Stimulated activated CD4-positive, alpha-beta T cell treated with anti-CD3 and anti-CD28 coated beads, TNF-alpha, amount 100 ng/mL, for 24 hours (primary cell): ENCODE measurements around the gene HYAL2.
"Not testable (repeated sequence)": the region's sequence is repeated elsewhere in the genome, so short reads cannot be mapped to it uniquely, and the experiment has no call there.

Source experiments
- DNase-seq, 3 experiments: peaks; one replicate each; pipeline ENCODE4 v3.0.0-alpha.2; 2020; ENCODE audit warnings: low read depth in 3 of 3

The HYAL2 gene

DNA sequence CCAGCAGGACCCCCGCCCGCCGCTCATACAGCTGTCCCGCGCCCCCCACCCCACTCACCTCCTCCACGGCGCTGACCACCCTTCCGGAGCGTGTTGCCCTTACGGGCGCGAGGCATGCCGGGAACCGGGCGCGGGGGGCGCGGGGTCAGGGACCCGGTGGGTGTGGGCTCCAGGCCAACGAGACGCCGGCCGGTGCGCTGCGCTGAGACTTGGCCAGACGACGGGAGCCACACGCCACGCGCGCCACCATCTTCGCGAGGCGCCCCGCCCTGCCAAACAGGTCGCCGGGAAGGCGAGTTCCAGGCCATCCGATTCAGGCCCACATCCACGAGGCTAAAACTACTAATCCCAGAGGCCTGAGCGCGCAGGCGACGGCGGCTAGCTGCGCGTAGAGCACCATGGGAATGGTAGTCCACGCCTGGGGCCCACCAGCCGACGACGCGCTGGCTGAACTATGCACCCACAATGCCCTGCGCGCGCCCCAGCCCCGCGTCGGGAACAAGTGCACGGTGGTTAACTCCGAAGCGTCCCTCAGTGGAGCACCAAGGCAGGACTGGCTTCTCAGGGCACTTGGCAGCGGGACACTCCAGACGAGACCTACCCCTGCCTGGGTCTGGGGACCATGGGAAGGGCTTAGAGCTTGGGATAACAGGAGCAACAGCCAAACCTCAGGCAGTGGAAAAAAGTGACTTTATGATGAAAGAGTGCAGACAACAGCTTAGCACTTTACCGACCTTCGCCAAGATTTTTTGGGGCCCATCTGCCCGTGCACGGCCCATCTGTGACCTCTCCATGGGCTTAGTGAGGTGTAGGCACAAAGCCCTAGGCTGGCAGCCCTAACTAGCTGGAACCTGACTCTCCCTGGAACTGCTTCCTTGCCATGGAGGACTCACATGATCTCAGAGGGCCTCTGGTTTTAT is 30.1 kb downstream of the HYAL2 start, which contains the start of gene IFRD2:
TSS of gene IFRD2 (minus strand) at position 271 of the 920 bp plus-strand sequence. CDS start at position 116, 155 bp downstream.
- peak; percentile 91 to 97 (median 91) for DNase-seq

DNA sequence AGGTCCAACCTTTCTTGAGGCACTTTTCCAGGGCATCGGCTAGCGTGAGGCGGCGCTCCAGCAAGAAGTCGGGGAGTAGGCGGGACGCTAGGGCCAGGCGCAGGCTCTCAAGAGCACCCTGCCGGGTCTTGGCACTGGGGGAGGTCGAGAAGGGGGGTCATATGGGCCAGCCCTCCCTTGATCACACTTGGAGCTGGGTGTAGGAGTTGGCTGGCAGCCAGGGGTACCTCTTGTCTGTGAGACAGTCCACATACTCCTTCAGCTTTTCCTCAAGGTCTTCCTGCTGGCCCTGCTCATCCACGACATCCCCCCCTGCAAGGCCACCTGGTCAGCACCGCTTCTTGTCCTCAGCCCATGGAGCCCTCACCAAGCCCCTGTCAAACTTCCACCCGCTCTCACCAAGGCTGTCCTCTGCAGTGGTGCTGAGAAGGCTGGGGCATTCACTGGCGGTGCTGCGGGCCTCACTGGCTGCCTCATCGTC is 32.3 kb downstream of the HYAL2 start:
- no peak for DNase-seq

DNA sequence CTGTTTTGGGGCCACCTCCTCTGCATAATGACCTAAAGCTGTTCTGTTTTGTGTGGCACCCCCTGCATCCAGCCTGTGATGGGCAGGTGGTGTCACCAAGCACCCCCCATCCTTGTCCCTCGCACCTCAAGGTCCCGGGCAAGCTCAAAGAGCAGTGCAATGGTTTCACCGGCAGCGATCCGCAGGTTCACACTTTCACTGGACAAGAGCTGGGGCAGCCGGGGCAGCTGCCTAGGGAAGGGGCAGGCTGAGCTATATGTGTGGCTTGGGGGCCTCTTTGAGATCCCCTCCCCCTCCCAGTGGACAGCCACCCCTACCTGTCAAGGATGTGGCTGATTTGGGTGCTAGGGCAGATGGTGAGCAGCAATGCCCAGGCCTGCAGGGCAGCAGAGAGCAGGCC is 33.4 kb downstream of the HYAL2 start:
- no peak for DNase-seq

DNA sequence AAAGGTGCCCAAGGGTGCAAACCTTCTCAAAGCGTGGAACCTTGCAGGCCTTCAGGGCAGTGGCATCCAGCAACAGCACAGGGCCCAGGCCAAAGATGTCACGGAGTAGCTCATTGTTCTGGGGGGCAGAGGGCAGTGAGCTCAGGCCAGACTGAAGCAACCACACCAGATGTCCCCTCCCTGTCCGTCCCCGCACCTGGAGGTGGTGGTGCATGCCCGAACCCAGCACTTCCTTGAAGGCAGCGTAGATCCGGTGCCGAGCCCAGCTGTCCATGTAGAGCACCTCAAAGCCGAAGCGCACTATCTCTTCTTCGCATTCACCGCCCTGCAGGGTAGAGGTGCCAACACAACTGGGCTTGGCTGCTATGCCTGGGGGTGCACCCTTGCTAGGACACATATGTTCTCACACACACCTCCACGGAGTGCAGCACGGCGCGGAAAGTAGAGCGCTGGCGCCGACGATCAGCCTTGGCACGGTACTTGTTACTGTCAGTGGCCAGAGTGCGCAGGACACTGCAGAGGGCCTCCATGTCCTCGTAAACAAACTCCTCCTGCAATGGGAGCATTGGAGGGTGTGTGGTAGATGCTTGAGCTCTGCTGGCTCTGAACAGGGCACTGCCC is 34.0 kb downstream of the HYAL2 start:
- DNase-seq: no peak

DNA sequence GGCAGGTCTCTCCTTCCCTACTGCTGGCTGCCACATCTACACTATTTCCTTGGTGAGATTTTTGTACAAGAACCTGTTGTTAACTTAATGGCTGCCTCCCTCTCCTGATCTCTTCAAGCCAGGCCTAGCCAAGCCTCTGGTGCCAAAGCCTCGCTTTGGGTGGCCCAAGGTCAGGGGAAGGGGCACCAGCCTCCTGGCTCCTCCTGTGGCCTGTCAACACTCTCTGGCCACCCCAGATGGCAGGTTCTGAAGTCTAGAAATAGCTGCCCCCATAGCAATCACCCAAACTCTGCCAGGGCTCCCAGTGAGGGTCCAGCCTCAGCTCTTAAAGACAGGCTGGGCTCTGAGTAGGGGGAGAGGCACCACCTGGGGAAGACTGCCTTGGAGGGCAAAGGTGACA is 35.3 kb downstream of the HYAL2 start:
- no peak for DNase-seq

DNA sequence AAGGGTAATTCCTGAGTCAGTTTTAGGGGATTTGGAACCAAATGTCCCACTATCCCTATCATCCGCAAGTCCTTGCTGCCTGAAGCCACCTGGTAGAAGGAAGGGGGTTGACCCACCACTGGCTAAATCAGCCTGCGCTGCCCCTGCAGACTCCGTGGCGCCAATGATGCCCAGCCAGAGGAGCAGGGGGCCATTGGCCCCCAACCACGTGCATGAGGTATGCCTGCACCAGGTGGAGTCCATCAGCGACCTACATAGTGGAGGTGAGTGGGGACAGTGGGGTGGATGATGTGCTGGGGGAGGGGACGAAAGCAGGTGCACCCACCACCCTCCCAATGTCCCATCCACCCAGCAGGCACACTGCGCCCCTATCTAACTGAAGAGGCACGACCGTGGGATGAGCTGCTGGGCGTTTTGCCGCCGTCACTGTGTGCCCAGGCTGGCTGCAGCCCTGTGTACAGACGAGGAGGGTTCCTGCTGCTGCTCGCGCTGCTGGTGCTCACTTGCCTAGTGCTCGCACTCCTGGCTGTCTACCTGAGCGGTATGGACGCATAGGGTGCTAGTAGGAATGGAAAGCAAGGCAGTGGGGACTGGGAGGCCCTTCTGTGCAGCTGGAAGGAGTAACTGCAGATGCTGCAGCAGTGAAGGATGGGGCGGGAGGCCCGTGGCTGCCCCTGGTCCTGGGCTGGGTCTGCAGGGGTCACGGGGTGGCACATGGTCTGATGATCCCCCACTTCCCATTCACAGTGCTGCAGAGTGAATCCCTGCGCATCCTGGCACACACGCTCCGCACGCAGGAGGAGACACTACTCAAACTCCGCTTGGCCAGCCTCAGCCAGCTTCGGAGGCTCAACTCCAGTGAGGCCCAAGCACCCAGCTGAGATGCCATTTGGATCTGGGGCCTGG is 36.0 kb downstream of the HYAL2 start:
- no peak for DNase-seq

DNA sequence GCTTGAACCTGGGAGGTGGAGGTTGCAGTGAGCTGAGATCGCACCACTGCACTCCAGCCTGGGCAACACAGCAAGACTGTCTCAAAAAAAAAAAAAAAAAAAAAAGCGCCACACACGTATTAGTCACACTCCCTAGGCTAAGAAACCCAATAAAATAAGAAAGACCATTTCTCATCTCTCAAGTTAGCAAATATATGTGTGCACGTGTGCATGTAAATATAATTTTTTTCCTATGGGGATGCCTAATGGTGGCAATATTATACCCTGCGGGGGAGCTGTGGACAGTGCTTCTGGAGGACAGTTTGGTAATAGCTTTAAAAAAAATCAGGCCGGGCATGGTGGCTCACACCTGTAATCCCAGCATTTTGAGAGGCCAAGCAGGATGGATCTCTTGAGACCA is 38.4 kb downstream of the HYAL2 start:
- not testable (repeated sequence) for DNase-seq

DNA sequence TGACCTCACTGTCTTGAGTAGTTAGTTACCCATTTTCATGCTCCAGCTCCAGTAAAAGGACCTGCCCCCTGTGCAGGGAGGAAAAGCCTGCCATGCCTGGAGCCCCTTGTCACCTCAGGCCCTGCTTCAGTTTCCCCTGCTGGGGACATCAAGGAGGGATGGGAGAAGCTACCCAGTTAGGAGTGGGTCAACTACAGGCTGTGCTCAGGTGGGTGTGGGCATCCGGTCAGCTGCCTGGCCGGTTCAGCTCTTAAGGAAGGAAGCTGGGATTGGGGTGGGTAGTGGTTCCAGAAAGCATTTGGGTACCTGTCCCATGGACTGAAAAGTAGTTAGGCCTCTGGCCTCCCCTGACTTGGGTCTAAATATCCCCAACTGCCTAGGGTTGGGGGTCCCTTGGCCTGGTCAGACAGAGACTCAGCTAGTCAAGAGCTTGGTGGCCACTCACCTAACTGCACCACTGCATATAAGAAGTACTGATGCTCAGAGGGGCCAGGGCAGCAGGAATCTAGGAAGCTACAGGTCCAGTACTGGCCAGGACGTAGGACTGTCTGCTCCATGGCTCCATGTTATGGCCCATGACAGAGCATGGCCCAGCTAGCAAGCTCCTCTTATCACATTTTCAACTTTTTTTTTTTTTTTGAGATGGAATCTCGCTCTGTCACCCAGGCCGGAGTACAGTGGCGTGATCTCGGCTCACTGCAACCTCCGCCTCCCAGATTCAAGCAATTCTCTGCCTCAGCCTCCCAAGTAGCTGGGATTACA is 43.1 kb downstream of the HYAL2 start:
- no peak for DNase-seq

DNA sequence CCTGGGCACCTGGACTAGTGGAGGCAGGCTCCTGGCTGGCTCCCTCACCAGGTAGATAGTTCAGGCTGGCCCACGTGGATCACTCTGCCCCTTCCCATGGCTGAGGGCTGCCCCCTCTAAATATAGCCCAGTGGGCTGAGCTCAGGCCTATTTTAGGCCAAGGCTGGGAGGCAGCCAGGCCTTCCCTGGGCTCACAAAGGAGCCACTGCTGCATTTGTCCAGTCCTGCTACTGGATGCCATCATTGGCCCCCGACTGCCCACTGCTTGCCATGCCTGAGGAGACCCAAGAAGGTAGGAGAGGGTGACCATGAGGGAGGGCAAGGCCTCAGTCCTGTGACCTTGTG is 43.7 kb downstream of the HYAL2 start, which contains the start of gene LSMEM2:
TSS of gene LSMEM2 (plus strand) at position 208 of the 345 bp plus-strand sequence. CDS start at position 235, 27 bp downstream.
- no peak for DNase-seq

DNA sequence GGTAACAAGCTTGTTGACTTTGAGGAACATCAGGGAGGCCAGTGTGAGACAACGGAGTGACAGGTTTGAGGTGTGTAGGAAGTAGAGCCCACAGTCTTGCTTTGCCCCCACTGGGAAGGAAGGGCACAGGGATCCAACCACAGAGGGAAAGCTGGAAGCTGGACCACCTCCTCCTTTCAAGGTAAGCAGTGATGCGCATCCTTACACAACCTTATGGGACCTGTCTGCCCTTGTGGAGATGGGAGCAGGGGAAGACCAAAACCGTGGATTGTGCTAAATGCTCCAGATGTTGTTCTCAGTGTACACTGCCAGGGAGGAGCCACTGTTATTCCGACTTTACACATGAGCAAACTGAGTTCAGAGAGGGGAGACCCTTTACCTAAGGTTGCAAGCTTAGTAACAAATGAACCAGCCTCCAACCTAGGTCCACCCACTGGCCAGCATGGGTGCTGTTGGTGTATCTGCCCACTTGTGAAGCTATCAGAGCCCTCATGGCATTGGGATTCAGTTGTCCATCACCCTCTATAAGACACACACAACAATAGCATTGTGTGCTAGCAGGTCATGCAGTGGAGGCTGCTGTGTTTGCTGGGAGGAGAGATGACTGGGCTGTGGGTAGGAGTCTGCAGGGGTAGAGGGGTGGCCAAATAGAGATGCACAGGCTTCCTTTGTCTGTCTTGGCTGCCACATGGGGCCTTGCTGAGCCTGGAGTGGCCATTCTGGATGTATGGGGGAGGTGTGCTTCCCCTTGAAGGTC is 44.2 kb downstream of the HYAL2 start:
- no peak for DNase-seq

DNA sequence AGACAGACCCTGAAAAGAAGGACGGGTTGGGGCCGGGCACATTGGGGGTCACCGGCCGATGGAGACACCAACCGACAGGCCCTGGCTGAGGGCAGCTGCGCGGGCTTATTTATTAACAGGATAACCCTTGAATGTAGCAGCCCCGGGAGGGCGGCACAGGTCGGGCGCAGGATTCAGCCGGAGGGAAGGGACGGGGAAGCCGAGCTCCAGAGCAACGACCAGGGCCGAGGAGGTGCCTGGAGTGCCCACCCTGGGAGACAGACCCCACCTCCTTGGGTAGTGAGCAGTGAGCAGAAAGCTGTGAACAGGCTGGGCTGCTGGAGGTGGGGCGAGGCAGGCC is 45.8 kb downstream of the HYAL2 start:
- no peak for DNase-seq

DNA sequence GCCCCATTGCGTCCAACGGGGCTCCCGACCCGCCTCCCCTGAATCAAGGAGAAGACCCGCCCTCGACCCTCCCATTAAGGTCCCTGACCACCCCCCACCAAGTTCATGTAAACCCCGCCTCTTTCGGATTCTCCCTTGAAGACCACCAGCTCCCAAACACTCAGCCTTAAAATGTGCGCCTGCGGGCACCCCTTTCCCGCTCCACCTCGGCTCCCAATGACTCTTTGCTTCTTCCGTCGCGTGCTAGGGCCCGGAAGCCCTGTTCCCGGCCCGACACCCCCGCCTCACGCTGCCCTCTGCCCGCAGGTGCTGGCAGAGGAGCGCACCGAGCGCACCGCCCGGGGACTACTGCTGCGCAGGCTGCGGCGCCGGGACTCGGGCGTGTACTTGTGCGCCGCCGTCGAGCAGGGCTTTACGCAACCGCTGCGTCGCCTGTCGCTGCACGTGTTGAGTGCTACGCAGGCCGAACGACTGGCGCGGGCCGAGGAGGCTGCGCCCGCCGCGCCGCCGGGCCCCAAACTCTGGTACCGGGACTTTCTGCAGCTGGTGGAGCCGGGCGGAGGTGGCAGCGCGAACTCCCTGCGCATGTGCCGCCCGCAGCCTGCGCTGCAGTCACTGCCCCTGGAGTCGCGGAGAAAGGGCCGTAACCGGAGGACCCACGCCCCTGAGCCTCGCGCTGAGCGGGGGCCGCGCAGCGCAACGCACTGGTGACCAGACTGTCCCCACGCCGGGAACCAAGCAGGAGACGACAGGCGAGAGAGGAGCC is 46.4 kb downstream of the HYAL2 start:
- DNase-seq: peak in 2 of 3 experiments; percentile 23 to 40

DNA sequence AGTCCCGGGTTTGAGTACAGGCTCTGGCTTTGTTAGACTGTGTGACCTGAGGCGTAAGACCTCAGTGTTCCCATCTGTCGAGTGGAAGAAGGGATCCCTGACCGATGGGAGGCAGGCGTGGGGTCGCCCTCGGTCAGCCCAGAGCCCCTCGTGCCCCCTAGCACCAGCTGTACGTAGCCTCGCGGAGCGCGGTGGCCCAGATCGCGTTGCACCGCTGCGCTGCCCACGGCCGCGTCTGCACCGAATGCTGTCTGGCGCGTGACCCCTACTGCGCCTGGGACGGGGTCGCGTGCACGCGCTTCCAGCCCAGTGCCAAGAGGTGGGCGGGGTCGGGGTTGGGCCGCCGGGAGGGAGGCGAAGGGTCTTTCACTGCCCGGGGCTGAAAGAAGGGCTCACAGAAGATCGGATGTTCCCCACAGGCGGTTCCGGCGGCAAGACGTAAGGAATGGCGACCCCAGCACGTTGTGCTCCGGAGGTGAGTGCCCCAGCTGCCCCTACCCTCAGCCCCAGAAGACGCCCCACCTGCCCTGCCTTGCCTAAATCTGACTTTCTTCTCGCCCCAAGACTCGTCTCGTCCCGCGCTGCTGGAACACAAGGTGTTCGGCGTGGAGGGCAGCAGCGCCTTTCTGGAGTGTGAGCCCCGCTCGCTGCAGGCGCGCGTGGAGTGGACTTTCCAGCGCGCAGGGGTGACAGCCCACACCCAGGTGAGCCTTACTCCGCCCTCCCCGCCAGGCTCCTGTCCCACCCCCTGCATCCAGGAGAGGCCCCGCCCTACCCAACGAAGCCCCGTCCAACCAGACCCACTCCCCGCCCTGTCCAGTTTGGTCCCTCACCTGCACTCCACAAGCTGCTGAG is 47.2 kb downstream of the HYAL2 start:
- DNase-seq: no peak

DNA sequence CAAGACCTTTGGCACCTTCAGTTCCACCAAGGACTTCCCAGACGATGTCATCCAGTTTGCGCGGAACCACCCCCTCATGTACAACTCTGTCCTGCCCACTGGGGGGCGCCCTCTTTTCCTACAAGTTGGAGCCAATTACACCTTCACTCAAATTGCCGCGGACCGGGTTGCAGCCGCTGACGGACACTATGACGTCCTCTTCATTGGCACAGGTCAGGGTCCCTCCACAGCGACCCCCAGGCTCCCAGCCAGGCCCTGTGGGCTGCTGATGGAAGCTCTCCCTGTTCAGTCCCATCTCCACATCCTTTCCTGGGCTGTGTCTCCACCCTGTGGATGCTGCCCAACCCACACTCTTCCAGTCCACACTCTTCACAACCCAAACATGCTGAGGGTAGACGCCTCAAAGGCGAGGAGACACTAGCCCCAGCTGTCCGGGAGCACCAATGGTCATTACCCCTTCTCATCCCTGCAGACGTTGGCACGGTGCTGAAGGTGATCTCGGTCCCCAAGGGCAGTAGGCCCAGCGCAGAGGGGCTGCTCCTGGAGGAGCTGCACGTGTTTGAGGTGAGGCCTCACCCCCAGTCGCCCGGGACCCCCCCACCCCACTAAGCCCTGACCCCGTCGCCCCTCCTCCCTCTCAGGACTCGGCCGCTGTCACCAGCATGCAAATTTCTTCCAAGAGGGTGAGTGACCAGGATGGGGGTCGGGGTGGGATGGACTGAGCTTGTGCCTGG is 48.0 kb downstream of the HYAL2 start:
- DNase-seq: peak; percentile 45 to 77 (median 51)

DNA sequence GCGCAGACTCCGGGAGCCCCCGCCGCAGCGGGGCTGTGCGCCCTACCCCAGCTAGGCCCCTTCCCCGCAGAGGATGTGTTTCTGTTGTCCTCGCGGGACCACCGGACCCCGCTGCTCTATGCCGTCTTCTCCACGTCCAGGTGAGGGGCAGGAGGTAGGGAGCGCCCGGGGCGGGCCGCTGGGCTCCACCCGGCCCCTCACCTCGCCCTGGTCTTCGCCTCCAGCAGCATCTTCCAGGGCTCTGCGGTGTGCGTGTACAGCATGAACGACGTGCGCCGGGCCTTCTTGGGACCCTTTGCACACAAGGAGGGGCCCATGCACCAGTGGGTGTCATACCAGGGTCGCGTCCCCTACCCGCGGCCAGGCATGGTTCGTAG is 48.9 kb downstream of the HYAL2 start:
- DNase-seq: no peak

DNA sequence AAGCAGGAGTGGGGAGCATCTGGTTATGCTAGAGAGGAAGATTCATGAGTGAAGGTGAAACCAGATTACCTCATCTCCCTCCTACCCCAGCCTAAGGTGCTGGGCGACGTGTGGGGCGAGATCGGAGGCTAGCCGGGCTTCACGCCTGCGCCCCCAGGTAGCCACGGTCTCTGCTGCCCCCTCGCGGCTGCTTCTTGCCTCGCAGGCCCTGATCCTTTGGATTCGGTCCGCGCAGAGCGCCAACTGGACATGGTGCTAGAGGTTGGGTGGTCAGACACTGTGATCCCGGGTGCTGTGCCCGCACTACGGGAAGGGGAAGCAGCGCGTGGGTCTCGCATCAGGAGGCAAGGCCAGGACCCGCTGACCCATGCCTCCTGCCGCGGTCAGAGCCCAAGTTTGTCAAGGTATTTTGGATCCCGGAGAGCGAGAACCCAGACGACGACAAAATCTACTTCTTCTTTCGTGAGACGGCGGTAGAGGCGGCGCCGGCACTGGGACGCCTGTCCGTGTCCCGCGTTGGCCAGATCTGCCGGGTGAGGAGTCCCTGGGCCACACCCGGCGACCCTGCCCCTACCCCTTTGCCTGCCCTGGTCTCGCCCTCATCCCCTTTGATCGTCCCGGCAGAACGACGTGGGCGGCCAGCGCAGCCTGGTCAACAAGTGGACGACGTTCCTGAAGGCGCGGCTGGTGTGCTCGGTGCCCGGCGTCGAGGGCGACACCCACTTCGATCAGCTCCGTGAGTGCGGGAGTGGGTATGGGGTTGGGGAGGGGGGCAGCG is 49.4 kb downstream of the HYAL2 start:
- DNase-seq: peak; percentile 82 to 90 (median 84)

DNA sequence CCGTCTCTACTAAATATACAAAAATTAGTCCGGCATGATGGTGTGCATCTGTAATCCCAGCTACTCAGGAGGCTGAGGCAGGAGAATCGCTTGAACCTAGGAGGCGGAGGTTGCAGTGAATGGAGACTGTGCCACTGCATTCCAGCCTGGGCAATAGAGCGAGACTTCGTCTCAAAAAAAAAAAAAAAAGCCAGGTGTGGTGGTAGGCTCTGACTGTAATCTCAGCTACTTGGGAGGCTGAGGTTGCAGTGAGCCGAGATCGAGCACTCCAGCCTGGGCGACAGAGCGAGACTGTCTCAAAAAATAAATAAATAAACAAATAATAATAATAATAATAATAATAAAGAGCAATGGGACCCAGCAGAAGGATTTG is 50.0 kb downstream of the HYAL2 start:
- not testable (repeated sequence) for DNase-seq
